Measurements from ENCODE around the gene ASXL1. TPM values are rescaled to one million over a fixed set of nuclear protein-coding genes. Genes with fewer than 3 reads are reported as not detected.

The ASXL1 gene
- total RNA-seq, 3 donors from 2014 or later (not counting 1 experiment from before 2014, with no cell fraction given): 106 to 125 (median 108) TPM

DNA sequence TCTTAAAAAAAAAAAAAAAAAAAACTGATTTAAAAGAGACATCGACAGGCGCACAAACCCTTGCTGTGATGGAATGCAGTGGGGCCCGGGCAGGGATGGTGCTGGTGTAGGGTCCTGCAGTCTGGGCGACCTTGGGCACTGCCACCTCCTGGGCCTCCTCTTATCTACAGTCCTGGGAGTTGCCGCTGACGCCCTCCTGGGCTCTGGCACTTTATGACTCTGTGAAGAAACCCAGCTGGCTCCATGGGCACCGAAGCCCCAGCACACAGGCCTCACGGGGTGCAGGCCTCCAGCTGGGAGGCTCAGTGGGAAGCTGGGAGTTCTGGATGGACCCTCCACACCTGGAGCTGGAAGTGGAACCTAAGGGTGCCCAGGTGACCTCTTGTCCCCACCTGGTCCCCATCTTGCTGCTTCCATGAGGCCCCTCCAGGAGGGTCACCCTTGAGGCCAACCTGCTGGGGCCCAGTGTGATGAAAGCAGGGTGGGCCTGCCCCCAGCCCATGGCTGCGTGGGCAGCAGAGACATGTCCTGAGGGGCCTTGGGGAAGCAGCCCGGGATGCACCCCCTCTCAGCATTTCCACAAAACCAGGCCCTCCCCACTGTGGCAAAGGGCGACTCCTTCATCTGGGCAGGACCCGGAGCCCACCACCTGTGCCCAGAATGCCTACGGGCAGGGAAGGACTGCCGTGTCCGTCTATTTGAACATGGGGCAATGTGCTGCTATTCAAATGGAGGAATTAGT, 104.9 kb downstream of the ASXL1 start:
- TF ChIP-seq, protein P1, sequence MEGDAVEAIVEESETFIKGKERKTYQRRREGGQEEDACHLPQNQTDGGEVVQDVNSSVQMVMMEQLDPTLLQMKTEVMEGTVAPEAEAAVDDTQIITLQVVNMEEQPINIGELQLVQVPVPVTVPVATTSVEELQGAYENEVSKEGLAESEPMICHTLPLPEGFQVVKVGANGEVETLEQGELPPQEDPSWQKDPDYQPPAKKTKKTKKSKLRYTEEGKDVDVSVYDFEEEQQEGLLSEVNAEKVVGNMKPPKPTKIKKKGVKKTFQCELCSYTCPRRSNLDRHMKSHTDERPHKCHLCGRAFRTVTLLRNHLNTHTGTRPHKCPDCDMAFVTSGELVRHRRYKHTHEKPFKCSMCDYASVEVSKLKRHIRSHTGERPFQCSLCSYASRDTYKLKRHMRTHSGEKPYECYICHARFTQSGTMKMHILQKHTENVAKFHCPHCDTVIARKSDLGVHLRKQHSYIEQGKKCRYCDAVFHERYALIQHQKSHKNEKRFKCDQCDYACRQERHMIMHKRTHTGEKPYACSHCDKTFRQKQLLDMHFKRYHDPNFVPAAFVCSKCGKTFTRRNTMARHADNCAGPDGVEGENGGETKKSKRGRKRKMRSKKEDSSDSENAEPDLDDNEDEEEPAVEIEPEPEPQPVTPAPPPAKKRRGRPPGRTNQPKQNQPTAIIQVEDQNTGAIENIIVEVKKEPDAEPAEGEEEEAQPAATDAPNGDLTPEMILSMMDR (IDR thresholded peaks at IDR 0.05): no peak
- Mint-ChIP-seq H3K27ac (no peak overlapping the region), H3K27me3 (ENCODE audit: low read depth in 2 of 2) (no peaks in the 10 kb centered on the region), H3K9me3 (no peaks in the 10 kb centered on the region), H3K4me1 (peaks cover 12 to 36% of the 10 kb centered on the region in 2 donors), H3K36me3 (no peaks in the 10 kb centered on the region), H3K4me3 (no peak overlapping the region)
- peaks cover 32% of the 10 kb centered on the region for H3K4me1 ChIP-seq (ENCODE audit: control insufficient read depth, insufficient read depth, low read length)
- ATAC-seq: no peak
- 96% methylated on average over 15 of the region's 15 CpGs for WGBS (ENCODE audit: insufficient coverage)
- H3K36me3 ChIP-seq (ENCODE audit: control insufficient read depth, insufficient read depth, low read length): peaks cover 20% of the 10 kb centered on the region
- no peaks in the 10 kb centered on the region for H3K9me3 ChIP-seq (ENCODE audit: control insufficient read depth, insufficient read depth, low read length)
- DNase-seq: no peak
- no peak overlapping the region for H3K4me3 ChIP-seq (ENCODE audit: low read length)
- H3K27me3 ChIP-seq (ENCODE audit: control insufficient read depth, insufficient read depth, low read length): no peaks in the 10 kb centered on the region
- H3K27ac ChIP-seq (ENCODE audit: low read length): no peak overlapping the region
- intact Hi-C loops (cut with micrococcal nuclease): no loop called here

DNA sequence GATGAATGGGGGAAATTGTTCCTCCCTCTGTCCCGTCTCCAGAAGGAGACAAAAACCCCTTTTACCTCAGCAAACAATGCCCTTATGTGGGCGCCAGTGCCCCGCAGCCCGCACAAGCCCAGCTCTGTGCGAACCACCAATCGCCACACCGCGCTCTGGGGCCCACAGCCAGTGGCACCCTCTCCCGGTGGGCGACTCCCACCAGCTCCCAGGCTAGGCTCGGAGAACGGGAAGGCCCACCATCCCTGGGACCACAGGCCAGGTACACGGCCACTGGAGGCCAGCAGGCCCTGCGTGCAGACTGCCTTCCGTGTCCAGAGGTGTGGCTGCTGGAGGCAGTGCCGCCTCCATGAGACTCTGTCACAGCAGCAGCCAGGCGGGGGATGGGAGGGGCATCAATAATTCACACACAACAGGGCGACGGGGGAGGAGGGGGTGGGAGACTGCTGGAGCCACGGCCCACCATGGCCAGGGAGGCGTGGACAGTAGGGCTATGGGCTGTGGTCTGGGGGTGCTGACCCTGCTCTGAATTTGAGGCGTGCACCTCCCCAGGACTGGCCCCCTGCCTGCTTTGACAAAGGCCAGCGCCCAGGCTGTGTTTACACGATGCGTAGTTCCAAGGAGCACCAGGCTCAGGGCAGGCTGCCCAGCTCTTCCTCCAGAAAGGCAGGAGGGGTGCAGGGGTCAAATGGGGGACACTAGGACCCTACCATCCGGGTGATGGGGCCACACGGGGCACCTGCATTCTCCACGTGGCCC, 105.7 kb downstream of the ASXL1 start:
- TF ChIP-seq, protein P1 (IDR thresholded peaks at IDR 0.05): no peak

DNA sequence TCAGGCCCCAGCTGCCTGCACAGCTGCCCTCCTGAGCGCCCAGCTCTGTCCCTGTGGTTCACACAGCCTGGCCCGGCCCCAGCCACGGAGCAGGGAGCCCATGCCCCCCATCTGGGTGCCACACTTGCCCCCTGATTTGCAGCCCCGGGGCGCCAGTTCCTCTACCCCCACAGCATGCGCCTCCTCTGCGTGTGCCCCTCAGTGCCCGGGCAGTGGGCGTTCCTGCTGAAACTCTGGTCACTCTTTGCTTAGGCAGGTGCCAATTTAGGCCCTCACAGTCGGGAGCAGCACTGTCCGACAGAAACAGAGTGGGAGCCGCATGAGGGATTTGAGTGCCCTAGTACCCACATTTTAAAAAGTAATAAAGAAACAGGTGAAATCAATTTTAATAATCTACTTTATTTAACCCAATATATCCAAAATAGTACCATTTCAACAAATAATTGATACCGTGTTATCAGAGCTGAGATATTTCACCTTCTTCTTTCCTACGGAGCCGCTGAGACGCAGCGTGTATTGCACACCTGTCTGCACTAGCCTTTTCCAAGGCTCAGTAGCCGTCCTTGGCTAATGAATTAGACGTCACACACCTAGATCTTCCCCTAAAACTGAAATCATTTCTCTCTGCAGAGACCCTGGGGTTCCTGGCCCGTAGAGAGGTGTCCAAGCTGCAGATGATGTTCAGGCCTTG, 106.4 kb downstream of the ASXL1 start:
- H3K27ac Mint-ChIP-seq: peak overlapping the region in 1 of 2 donors; percentile 18
- H3K36me3 Mint-ChIP-seq: no peaks in the 10 kb centered on the region
- DNase-seq (no peak), ATAC-seq (no peak)
- H3K36me3 ChIP-seq (ENCODE audit: control insufficient read depth, insufficient read depth, low read length): peaks cover 22% of the 10 kb centered on the region
- no peaks in the 10 kb centered on the region for H3K27me3 ChIP-seq (ENCODE audit: control insufficient read depth, insufficient read depth, low read length)
- no peaks in the 10 kb centered on the region for H3K27me3 Mint-ChIP-seq (ENCODE audit: low read depth in 2 of 2)
- no peaks in the 10 kb centered on the region for H3K9me3 Mint-ChIP-seq
- TF ChIP-seq, protein P1 (IDR thresholded peaks at IDR 0.05): no peak
- intact Hi-C loops (cut with micrococcal nuclease): no loop called here
- no peak overlapping the region for H3K4me3 ChIP-seq (ENCODE audit: low read length)
- H3K4me1 ChIP-seq (ENCODE audit: control insufficient read depth, insufficient read depth, low read length): peaks cover 28% of the 10 kb centered on the region
- WGBS (ENCODE audit: insufficient coverage): 95% methylated on average over 19 of the region's 20 CpGs
- no peak overlapping the region for H3K27ac ChIP-seq (ENCODE audit: low read length)
- H3K4me1 Mint-ChIP-seq: peaks cover 6 to 27% of the 10 kb centered on the region in 2 donors
- no peaks in the 10 kb centered on the region for H3K9me3 ChIP-seq (ENCODE audit: control insufficient read depth, insufficient read depth, low read length)
- no peak overlapping the region for H3K4me3 Mint-ChIP-seq

More for the DNA sequence above, 105.7 kb downstream of the ASXL1 start:
- H3K4me1 ChIP-seq (ENCODE audit: control insufficient read depth, insufficient read depth, low read length): peaks cover 28% of the 10 kb centered on the region
- peaks cover 6 to 29% of the 10 kb centered on the region in 2 donors for H3K4me1 Mint-ChIP-seq
- H3K27ac Mint-ChIP-seq: peak overlapping the region in 1 of 2 donors; percentile 18
- H3K9me3 Mint-ChIP-seq: no peaks in the 10 kb centered on the region
- no peak overlapping the region for H3K4me3 Mint-ChIP-seq
- intact Hi-C loops (cut with micrococcal nuclease): no loop called here
- no peak overlapping the region for H3K4me3 ChIP-seq (ENCODE audit: low read length)
- no peaks in the 10 kb centered on the region for H3K27me3 Mint-ChIP-seq (ENCODE audit: low read depth in 2 of 2)
- no peak for DNase-seq
- no peak for ATAC-seq
- no peaks in the 10 kb centered on the region for H3K9me3 ChIP-seq (ENCODE audit: control insufficient read depth, insufficient read depth, low read length)
- peaks cover 20% of the 10 kb centered on the region for H3K36me3 ChIP-seq (ENCODE audit: control insufficient read depth, insufficient read depth, low read length)
- H3K36me3 Mint-ChIP-seq: no peaks in the 10 kb centered on the region
- WGBS (ENCODE audit: insufficient coverage): 92% methylated on average over 28 of the region's 28 CpGs
- no peaks in the 10 kb centered on the region for H3K27me3 ChIP-seq (ENCODE audit: control insufficient read depth, insufficient read depth, low read length)
- H3K27ac ChIP-seq (ENCODE audit: low read length): no peak overlapping the region
